Stimulated activated CD8-positive, alpha-beta memory T cell treated with anti-CD3 and anti-CD28 coated beads, Interleukin-2, amount 100 ng/mL, for 48 hours (primary cell): Measurements from ENCODE around the gene SHROOM2.
"Not testable (repeated sequence)": the region's sequence is repeated elsewhere in the genome, so short reads cannot be mapped to it uniquely, and the experiment has no call there.

ENCODE experiments used
- DNase-seq, 2 donors: peaks; one replicate each; pipeline ENCODE4 v3.0.0-alpha.2; 2020; ENCODE audit warnings: low read depth in 2 of 2

SHROOM2 gene

DNA sequence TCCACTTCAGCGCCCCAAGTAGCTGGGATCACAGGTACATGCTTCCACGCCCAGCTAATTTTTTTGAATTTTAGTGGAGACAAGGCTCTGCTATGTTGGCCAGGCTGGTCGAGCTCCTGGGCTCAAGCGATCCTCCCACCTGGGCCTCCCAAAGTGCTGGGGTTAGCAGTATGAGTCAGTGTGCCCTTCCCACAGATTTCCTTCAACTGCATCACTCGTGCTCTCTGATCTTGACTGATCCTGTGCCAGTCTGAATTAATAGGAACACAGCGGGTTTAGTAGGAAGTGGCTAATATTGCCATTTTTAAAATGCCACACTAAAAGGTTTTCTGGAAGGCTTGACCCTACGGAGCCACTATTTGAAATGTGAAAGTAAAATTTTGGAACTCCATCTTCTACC is 4.3 kb upstream of the SHROOM2 start:
- DNase-seq, result no peak

DNA sequence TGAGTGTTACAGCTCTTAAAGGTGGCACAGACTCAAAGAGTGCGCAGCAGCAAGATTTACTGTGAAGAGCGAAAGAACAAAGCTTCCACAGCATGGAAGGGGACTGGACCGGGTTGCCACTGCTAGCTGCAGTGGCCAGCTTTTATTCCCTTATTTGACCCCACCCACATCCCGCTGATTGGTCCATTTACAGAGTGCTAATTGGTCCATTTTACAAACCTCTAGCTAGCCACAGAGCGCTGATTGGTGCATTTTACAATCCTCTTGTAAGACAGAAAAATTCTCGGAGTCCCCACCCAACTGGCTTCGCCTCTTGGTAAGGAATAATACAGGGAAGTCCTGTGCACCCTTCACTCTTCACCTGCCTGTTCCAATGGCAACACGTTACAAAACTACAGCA is 1.9 kb upstream of the SHROOM2 start:
- no peak for DNase-seq

DNA sequence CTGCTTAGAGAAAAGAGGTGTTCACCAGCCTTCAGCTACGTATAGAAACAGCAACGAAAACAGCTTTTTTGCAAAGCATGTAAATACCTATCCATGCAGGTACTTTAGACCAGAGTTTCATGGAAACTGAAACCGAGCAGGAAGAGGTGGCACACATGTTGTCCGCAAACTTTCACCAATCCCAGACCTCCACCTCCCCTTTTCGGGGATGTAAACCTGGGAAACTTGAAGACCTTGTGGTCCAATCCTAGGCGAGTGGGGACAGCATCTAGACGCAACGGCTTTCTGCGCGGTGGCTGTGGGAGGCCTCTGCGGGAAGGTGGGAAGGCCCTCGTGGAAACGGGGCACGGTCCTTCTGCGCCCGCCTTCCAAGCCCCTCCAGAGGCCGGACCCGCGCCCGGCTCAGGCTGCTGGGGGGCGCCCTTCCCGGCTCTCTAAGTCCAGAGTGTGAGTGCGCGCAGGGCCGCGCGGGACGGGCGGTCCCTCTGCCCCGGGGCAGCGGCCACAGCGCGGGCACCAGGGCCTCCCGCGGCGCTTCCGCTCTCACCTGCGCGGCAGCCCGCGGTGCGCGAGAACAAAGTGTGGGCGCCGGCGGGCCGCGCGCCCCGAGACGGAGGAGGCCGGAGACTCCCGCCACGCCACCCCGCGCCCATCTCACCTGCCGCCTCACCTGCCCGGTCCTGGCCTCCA is 830 bp upstream of the SHROOM2 start:
- no peak for DNase-seq

DNA sequence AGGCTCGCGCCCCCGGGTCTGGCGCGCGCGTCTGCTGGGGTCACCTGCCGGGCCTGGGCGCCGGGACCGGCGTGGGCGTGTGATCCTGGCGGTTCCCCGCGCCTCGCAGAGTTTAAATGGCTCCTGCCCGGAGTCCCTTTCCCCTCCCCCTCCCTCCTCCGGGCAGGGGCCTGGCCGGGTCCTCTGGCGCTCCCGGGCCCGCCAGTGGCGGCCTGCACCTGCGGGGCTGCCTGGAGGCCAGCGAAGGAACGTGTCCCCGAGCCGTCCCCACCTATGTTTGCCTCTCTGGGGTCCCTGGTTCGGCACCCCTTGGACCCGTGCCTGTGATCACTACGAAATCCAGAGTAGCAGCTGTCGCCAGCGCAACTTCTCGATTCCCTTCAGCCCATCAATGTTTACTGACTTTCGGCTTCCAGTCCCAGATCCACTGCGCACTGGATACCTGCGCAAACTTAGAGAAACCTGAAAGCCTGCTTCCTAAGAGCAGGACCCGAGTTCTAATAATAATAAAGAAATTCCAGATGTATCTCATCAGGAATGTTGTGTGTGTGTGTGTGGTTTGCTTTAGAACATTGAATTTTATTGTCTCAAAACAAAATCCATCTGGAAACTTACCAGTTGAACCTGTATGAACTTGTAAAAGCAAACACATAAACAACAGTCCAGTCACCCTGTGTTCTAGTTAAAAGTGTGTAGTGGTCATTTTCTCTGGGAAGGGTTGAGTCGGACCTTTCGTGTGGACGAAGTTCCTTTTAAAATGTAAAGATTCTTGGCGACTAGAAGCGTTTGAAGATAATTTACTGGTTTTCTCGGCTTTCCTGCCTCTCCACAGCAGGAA is 788 bp downstream of the SHROOM2 start:
- no peak for DNase-seq

DNA sequence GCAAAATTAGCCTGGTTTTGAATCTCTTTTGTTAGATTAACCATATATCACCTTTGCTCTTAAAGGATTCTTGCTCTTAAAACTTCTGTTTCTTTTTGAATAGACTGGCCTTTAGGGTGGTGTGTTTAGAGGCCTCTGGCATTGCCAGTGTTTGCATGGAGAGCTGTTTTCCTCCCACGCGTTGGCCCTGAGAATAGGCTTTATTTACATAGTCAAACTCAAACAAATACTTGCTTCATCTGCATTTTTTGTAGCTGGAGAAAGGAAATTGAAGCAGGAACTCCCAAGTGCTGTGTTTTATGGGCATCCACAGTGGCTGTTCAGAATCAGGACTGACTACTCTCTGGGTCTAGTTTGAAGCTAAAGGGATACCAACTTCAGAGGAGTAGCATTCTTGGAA is 2.7 kb downstream of the SHROOM2 start:
- DNase-seq, result no peak

DNA sequence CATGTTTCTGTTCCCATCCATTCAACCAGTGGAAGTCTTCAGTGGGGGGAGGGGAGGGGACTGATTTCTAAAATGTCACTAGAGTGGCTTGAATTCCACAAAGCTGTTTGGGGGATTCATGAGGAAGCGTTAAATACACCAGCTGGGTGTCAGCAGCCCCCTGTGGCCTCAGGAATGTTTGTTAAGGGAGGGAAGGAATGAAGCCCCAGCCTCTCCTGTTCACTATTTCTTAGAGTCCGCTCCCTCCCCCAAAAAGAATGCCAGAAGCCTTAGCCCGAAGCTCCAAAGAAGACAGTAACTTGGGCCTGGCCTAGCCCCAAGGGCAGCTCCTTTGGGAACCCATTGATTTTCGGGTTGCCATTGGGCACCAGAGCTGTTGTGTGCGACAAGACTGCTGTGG is 3.3 kb downstream of the SHROOM2 start:
- no peak for DNase-seq

DNA sequence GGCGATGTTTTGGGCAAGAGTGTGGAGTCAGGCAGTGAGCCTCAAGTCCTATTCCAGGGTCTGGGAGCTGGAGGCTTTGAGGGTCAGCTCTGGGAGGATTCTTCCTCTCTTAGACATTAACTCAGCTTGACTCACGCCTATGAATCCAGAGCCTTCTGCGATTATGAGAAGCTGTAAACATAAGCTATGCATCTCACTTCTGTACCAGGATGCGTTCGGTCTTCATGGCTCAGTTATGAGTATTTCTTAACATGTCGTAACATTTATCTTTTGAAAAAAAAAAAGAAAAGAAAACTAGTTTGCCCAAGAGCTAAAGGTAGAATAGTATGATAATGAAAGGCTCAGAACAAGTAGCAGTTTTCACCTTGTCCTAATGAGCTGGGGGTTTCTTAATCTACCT is 4.6 kb downstream of the SHROOM2 start:
- DNase-seq, result no peak

DNA sequence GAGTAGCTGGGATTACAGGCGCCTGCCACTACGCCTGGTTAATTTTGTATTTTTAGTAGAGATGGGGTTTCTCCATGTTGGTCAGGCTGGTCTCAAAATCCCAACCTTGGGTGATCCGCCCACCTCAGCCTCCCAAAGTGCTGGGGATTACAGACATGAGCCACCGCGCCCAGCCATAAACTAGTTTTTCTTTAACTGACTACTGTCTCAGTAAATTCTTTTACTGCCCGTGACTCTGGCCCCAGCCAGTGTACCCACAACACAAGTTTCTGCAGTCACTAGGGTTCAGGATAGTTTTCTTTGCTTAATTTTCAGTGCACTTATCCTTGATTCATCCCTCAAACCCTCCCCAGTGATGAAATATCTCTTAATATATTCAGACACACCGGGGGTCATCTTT is 8.3 kb downstream of the SHROOM2 start:
- DNase-seq, result no peak

DNA sequence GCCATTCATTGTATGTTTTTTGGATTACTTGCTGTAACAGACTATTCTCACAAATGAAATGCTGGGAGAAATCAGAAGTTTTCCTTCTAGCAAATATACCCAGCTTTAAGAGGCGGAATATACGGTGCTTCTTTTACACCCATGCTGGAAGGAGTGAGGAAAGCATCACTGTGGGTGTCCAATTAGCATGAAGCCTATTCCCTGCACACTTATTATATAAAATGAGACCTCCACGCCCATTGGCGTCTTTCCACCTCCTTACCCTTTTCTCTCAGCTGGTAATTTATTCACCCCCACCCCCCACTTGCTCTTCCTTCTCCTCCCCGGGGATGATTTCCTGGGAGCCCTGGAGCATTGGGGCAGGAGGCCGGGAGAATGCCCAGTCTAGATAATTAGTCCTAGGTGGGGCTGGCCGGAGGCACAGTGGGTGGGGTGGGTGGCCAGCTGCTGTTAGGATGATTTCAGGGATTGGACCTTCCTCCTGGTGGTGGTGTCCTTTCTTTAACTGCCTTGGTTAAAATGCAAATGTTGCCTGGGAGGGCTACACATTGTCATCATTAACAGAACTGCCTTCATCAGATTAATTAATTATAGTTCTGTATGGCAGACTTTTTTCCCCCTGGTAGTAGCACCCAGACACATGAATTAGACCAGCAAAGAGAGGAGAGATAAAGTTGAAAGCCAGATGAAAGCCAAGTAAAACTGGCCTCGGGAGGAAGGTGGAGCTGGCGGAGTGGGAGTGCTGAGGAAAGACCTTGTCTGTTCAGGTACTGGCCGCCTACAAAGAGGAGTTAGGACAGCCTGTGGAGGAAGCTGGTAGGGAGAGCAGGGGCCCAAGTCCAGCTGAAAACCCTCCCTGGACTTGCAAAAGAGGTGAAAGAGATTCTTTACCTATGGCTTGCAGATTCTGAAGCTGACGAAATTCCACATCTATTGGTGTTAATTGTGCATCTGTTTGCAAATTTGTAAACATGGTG is 11.4 kb downstream of the SHROOM2 start:
- DNase-seq, result no peak

DNA sequence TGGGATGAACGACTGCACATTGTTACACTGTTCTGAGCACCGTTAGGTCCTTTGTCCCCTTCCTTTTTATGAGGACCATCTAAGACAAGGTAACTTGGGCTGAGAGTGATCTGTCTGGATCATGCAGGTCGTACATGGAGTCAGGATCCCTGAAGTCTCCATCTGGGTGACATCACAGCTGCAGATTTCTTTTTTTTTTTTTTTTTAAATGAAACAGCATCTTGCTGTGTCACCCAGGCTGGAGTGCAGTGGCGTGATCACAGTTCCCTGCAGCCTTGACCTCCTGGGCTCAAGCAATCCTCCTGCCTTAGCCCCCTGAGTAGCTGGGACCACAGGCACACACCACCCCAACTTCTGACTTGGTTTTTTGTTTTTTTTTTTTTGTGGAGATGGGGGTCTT is 16.5 kb downstream of the SHROOM2 start:
- DNase-seq, result no peak

DNA sequence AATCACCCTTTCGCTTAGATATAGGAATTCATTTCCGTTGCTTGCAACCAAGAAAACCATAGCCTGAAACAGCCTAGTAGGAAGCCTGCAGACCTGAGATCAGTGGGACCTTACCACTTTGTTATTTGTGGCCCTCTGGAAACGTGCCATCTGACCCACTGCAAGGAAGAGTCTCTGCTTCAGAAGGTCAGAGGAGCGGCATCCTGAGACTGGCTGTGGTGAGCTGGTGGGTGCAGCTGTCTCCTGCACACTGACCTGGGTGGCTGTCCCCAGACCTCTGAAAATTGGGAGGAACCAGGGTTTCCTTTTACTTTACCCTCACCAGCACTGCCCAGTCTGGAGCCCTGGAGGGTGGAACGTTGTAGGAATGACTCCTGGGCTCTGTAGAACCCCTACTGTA is 18.2 kb downstream of the SHROOM2 start:
- DNase-seq, result no peak

DNA sequence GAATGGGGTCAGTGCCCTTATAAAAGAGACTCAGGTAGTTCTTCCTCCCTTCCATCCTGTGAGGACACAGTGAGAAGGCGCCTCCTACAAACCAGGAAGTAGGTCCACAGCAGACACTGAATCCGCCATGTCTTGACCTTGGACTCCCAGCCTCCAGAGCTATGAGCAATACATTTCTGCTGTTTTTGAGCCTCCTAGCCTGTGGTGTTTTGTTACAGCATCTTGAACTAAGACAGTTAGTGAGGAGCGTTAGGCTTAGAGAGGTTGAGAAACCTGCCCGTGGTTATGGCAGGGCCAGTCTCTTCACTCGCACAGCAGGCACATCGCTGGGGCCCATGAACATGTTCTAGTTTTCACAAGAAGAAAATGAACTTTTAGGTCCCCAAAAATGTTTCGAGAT is 19.7 kb downstream of the SHROOM2 start:
- DNase-seq, result no peak

DNA sequence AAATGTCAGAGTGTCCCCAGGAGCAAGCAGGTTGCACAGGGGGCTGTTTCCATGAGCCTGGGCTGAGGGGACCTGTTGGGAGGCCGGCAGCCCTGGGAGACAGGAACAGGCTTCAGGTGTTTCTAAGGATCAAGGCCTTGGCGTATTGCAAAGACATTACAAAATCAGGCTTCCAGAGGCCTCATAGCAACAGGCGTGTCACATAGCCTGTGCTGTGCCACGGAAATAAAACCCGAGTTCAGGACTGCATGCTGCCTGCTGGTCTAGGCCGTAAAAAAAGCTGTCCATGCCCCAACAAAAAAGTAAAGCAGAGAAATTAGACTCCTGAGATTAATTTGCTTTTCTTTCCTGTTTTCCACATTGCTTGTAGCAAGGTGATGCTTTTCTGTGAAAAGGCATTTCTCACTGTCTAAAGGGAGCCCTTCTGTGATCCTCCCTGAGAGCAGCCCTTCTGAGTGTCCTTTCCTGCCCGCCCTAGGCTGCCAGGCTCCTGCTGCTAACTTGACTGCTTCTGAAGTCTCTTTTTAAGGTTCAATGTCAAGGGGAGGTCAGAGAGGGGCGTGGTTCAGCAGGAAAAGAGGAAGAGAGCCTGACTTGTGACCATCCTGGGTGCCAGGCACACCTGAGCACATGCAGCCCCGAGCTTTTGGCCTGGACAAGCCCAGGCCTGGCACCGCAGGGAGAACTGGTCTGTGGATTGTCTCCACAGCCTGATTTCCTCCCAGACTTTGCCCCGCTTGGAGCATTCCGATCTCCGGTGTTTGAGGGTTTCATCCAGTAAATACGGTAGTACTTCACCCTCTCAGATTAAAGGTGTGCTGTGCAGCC is 21.3 kb downstream of the SHROOM2 start:
- DNase-seq, result no peak

DNA sequence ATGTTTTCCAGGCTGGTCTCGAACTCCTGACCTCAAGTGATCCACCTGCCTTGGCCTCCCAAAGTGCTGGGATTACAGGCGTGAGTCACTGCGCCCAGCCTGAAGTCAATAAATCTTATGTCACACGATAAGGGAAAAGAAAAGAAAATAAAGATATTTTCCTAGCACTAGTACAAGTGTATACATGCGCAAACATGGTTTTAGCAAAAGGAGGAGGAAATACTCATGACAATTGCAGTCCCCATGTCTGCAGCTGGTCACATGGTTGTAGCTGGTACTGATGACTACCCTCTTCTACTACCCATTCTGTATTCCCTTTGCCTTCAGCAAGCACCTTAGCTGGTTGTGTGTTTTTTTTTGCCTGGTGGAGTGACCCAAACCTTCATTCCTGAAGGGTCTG is 23.6 kb downstream of the SHROOM2 start:
- not testable (repeated sequence) for DNase-seq

DNA sequence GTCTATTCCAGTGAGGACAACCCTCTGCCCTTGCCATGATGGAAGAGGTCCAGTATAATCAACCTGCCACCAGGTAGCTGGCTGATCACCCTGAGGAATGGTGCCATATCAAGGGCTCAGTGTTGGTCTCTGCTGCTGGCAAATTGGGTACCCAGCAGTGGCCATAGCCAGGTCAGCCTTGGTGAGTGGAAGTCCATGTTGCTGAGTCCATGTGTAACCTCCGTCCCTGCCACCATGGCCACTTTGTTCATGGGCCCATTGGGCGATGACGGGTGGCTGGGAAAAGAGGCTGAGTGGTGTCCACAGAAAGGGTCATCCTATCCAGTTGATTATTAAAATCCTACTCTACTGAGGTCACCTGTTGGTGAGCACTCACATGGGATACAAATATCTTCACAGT is 24.9 kb downstream of the SHROOM2 start:
- not testable (repeated sequence) for DNase-seq

DNA sequence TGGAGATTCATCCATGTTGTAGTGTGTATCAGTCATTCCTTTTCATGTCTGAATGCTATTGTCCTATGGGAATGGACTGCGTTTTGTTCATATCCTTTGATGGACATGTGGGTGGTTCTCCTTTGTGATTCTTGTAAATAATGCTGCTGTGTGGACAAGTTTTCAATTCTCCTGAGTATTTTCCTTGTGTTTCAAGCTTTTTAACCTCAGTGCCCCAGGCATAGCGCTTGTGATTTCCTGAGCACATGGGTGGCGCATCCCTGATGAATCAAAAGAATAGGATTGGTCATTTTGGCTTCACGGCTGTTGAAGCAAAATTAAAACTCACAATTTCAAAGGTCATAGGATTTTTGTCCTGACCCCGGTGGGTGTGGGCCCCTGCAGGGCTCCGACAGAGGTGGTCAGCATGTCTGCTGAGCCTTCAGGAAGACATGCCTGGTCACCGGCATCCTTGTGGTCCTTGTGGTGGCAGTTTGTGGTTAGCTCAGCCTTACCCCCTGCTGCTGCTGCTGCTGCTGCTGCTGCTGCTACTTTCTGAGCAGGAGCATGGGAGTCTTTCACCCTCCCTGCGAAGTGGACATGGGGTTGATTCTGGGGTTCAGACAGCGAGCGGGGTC is 30.0 kb downstream of the SHROOM2 start:
- no peak for DNase-seq

DNA sequence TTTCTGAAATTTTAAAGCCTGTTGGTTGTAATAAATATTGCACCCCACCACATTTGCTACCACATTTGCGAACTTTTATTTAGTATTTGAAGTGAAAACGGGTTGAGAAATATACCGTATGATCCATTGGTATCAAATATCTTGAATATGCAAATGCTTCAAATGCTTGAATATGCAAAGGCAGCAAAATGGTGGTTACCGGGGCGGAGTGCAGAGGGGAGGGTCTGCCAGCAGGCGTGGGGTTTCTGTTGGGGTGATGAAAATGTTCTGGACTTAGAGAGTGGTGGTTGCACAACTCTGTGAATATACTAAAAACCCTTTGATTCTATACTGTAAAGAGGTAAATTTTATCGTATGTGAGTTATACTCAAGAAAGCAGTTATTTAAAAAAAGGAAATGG is 35.3 kb downstream of the SHROOM2 start:
- no peak for DNase-seq

DNA sequence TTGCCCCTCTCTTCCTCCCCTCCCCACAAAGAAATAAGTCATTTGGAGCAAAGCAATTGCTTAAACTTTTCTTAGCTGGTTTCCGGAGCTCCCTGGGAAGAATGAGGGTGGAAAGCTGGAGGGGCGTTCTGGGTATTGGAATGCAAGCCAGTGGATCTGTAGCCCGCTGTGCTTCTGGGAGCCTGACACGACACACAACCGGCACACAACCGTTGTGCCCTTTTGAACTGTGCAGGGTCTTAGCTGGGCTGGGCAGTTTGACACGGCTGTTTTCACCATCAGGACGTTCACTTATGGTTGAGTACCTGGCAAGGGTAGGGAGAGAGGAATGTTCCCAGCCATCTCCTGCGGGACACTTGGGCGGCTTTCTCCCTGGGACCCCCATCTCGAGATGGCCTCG is 38.3 kb downstream of the SHROOM2 start:
- DNase-seq, result no peak

DNA sequence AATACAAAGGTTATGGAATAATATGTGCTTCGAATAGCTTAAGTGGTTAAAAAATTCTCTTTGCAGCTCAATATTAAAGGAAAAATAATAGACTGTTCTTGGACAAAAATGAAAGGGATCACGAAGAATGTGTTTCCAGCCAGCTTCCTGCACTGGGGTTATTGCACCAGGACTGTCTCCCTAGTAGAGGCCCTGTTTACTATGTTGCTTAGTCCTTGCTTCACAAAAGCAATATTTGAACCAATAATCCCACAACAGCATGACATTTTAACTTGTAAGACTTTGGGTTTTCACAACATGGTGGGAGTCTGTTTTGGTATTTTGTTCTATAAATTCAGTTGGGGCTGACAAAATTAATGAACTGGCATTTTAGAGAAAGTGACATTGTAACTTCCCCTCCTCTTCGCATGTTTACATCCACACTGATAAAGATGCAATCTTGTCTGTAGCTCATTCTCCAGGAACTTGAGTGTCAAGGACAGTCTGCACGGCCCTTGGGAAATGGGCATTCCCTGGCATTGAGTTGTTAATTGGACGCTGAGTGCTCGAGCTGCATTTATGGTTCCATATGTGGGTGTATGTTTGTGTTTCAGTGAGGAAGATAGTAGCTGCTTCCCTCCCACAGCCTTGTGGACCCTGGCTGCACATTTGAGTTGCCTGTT is 39.0 kb downstream of the SHROOM2 start:
- no peak for DNase-seq

DNA sequence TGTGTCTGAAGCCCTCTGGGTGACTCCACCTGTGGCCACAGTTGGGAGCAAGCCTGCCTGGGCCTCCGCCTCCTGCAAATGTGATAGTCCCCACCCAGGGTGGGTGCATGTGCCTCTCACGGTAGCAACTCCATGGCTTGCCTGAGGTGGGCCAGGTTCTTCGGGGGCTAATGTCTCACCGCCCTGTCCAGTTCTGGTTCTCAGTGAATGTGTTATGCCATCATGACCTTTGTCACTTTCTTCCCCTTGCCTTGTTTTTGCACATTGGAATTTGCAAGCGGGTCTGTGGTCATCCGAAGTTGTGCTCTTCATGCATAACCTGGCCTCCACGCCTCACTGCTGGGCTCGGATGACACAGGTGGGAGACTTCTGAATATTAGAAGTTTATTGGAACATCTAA is 39.7 kb downstream of the SHROOM2 start:
- DNase-seq, result no peak
